ENCODE measurements around the gene NBAS. TPM values are rescaled to one million over a fixed set of nuclear protein-coding genes. Genes with fewer than 3 reads are reported as not detected.

The NBAS gene
- total RNA-seq, 1 donor from 2014 or later, result 57.6 TPM

GRCh38 chr2:15272942-15273341 lies 288.2 kb downstream of the NBAS start:
- no peak overlapping the region for H3K27ac ChIP-seq (ENCODE audit: low read depth, low read length)
- no peaks in the 10 kb centered on the region for H3K9me3 Mint-ChIP-seq (ENCODE audit: unreplicated experiment)
- H3K9me3 ChIP-seq (ENCODE audit: insufficient read depth, low read depth, low read length), result no peaks in the 10 kb centered on the region
- peaks cover 6% of the 10 kb centered on the region for H4K20me1 ChIP-seq (ENCODE audit: insufficient read depth, low read length)
- H3K79me2 ChIP-seq (ENCODE audit: insufficient read depth, low read length), result no peaks in the 10 kb centered on the region
- H3K4me2 ChIP-seq (ENCODE audit: low read length), result no peak overlapping the region
- H2AFZ ChIP-seq (ENCODE audit: low read depth, low read length), result no peak overlapping the region
- no peaks in the 10 kb centered on the region for H3K27me3 Mint-ChIP-seq (ENCODE audit: low read depth, unreplicated experiment)
- H3K36me3 Mint-ChIP-seq (ENCODE audit: low read depth, unreplicated experiment), result peaks cover 12% of the 10 kb centered on the region
- no peak for DNase-seq (ENCODE audit: low read depth)
- no peaks in the 10 kb centered on the region for H3K4me1 ChIP-seq (ENCODE audit: insufficient read depth, low read length)
- H3K27me3 ChIP-seq (ENCODE audit: insufficient read depth, low read length), result no peaks in the 10 kb centered on the region
- no peak overlapping the region for H3K4me3 Mint-ChIP-seq (ENCODE audit: unreplicated experiment)
- H3K27ac Mint-ChIP-seq (ENCODE audit: unreplicated experiment), result peak overlapping the region; percentile 41
- no peak overlapping the region for H3K4me3 ChIP-seq (ENCODE audit: insufficient read depth, low read depth, low read length)
- H3K4me1 Mint-ChIP-seq (ENCODE audit: low read depth, unreplicated experiment), result peaks cover 13% of the 10 kb centered on the region
- no peak overlapping the region for H3K9ac ChIP-seq (ENCODE audit: low read length)
- FAIRE-seq, result no peak
- H3K36me3 ChIP-seq (ENCODE audit: insufficient read depth, low read length), result peaks cover 5% of the 10 kb centered on the region
- no peak for TF ChIP-seq CTCF (IDR thresholded peaks at IDR 0.05; ENCODE audit: insufficient read depth, low read depth, low read length)
- TF ChIP-seq EZH2 (IDR thresholded peaks at IDR 0.05; ENCODE audit: insufficient read depth, low read length), result no peak

- peak; percentile 49 for FAIRE-seq
- H3K27me3 ChIP-seq (ENCODE audit: insufficient read depth, low read length), result no peaks in the 10 kb centered on the region
- Mint-ChIP-seq H3K4me1 (ENCODE audit: low read depth, unreplicated experiment) (peaks cover 13% of the 10 kb centered on the region), H3K27ac (ENCODE audit: unreplicated experiment) (no peak overlapping the region), H3K9me3 (ENCODE audit: unreplicated experiment) (no peaks in the 10 kb centered on the region), H3K36me3 (ENCODE audit: low read depth, unreplicated experiment) (peaks cover 12% of the 10 kb centered on the region), H3K27me3 (ENCODE audit: low read depth, unreplicated experiment) (no peaks in the 10 kb centered on the region), H3K4me3 (ENCODE audit: unreplicated experiment) (no peak overlapping the region)
- no peaks in the 10 kb centered on the region for H3K79me2 ChIP-seq (ENCODE audit: insufficient read depth, low read length)
- no peak overlapping the region for H3K27ac ChIP-seq (ENCODE audit: low read depth, low read length)
- no peak overlapping the region for H3K9ac ChIP-seq (ENCODE audit: low read length)
- H3K9me3 ChIP-seq (ENCODE audit: insufficient read depth, low read depth, low read length), result no peaks in the 10 kb centered on the region
- peaks cover 5% of the 10 kb centered on the region for H3K36me3 ChIP-seq (ENCODE audit: insufficient read depth, low read length)
- H3K4me2 ChIP-seq (ENCODE audit: low read length), result no peak overlapping the region
- H2AFZ ChIP-seq (ENCODE audit: low read depth, low read length), result no peak overlapping the region
- H3K4me1 ChIP-seq (ENCODE audit: insufficient read depth, low read length), result no peaks in the 10 kb centered on the region
- no peak for DNase-seq (ENCODE audit: low read depth)
- no peak overlapping the region for H3K4me3 ChIP-seq (ENCODE audit: insufficient read depth, low read depth, low read length)
- TF ChIP-seq EZH2 (IDR thresholded peaks at IDR 0.05; ENCODE audit: insufficient read depth, low read length), result no peak
- TF ChIP-seq CTCF (IDR thresholded peaks at IDR 0.05; ENCODE audit: insufficient read depth, low read depth, low read length), result no peak
- peaks cover 6% of the 10 kb centered on the region for H4K20me1 ChIP-seq (ENCODE audit: insufficient read depth, low read length)
These were observed 289.1 kb downstream of the NBAS start for GRCh38 chr2:15271941-15272542.

- H3K4me1 Mint-ChIP-seq (ENCODE audit: low read depth, unreplicated experiment), result peaks cover 13% of the 10 kb centered on the region
- TF ChIP-seq EZH2 (IDR thresholded peaks at IDR 0.05; ENCODE audit: insufficient read depth, low read length) (no peak), CTCF (IDR thresholded peaks at IDR 0.05; ENCODE audit: insufficient read depth, low read depth, low read length) (no peak)
These were observed 289.9 kb downstream of the NBAS start for GRCh38 chr2:15271276-15271675.

More at GRCh38 chr2:15271276-15271675, 289.9 kb downstream of the NBAS start:
- no peak overlapping the region for H3K27ac ChIP-seq (ENCODE audit: low read depth, low read length)
- no peak for DNase-seq (ENCODE audit: low read depth)
- H3K36me3 ChIP-seq (ENCODE audit: insufficient read depth, low read length), result peaks cover 5% of the 10 kb centered on the region
- FAIRE-seq, result peak; percentile 20
- no peaks in the 10 kb centered on the region for H3K27me3 ChIP-seq (ENCODE audit: insufficient read depth, low read length)
- H3K9me3 ChIP-seq (ENCODE audit: insufficient read depth, low read depth, low read length), result no peaks in the 10 kb centered on the region
- no peaks in the 10 kb centered on the region for H3K79me2 ChIP-seq (ENCODE audit: insufficient read depth, low read length)
- H2AFZ ChIP-seq (ENCODE audit: low read depth, low read length), result no peak overlapping the region
- no peaks in the 10 kb centered on the region for H3K4me1 ChIP-seq (ENCODE audit: insufficient read depth, low read length)
- no peak overlapping the region for H3K9ac ChIP-seq (ENCODE audit: low read length)
- no peak overlapping the region for H3K4me2 ChIP-seq (ENCODE audit: low read length)
- H4K20me1 ChIP-seq (ENCODE audit: insufficient read depth, low read length), result peaks cover 6% of the 10 kb centered on the region
- no peak overlapping the region for H3K4me3 ChIP-seq (ENCODE audit: insufficient read depth, low read depth, low read length)
- Mint-ChIP-seq H3K36me3 (ENCODE audit: low read depth, unreplicated experiment) (peaks cover 12% of the 10 kb centered on the region), H3K27ac (ENCODE audit: unreplicated experiment) (no peak overlapping the region), H3K4me3 (ENCODE audit: unreplicated experiment) (no peak overlapping the region), H3K9me3 (ENCODE audit: unreplicated experiment) (no peaks in the 10 kb centered on the region), H3K27me3 (ENCODE audit: low read depth, unreplicated experiment) (no peaks in the 10 kb centered on the region)

Data from astrocyte (in vitro differentiated cells and primary cell).